GM21360 (cell line): ENCODE data around the gene CNRIP1.

ENCODE experiments used
- ATAC-seq: cut with Tn5 transposase; IDR thresholded peaks from one replicate; pipeline ENCODE4 v1.9.1; 2021; ENCODE audit warnings: mild to moderate bottlenecking, moderate library complexity; ENCODE audit not compliant: unreplicated experiment

Gene CNRIP1

DNA sequence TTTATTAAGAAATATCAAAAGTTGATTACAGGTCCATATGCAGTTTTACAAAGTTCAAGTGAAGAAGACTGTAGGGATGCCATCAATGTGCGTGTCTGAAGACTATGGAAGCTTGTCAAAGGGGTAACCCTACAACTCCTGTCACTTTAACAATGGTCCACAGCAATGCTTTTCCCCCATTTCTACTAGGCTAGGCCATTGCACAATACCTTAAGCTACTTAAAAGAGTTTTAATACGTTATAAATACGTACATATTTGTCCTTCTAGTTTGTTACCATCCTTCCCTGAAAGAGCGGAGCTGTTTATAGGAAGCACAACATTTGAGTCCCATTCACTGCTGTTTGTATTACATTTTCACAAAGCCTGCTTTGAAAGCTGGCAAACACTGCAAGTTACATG, 26.7 kb downstream of the CNRIP1 start:
- ATAC-seq = no peak

DNA sequence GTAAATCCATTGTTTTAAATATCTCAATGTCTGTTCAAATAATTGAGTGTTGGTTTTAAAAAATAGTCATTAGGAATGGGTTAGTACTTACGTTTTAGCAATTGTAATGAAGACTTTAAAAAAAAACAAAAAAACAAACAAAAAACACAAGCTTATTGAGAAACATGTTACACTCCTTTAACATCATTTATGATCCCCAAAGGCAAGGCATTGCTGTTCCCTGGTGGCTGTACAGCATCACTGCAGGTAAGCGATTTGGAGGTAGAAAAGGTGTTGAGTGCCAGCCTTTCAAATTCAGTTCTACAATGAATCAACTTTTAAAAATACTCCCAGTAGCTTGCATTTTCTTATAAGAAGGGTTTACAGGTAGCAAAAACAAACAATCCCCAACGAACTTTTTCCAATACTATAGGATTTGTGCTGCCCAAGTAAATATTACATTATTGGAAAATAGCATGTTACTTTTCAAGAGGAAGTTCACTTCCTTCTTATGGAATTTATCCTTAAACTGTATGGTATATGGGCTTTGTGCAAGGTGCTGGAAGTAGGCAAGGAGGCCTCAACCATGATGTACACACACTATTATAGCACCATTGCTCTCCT, 27.5 kb downstream of the CNRIP1 start:
- ATAC-seq = peak; percentile 52

DNA sequence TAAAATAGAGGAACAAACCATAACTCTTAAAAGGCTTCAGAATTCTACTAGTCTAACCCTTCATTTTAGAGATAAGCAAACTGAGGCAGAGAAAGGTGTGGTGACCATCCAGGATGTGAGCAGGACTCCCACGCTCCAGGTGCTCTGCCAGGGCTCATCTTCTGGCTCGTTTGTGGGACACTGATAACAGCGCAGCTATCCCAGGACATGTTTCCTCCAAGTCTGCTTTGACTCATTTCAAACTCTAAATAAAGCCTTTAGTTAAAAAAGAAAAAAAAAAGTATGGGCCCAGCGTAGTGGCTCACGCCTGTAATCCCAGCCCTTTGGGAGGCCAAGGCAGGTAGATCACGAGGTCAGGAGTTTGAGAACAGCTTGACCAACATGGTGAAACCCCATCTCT, 28.4 kb downstream of the CNRIP1 start:
- no peak for ATAC-seq

DNA sequence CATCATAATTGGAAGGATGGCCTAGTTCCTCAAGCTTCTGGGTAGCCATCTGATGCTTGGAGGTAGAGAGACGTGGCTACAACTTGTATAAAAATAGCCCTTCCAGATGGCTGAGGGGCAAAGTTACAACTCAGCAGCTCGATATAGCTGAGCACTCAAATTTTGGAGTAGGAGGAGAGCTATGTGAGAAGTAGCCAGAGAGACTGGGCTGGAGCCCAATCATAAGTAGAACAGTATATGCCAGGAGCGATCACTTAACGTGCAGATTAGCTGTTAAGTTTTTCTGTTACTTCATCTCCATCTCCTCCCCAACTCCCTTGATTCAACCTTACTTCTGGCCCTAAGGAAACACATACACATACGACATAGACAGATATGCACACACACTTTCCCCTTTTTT, 28.8 kb downstream of the CNRIP1 start:
- ATAC-seq = no peak

DNA sequence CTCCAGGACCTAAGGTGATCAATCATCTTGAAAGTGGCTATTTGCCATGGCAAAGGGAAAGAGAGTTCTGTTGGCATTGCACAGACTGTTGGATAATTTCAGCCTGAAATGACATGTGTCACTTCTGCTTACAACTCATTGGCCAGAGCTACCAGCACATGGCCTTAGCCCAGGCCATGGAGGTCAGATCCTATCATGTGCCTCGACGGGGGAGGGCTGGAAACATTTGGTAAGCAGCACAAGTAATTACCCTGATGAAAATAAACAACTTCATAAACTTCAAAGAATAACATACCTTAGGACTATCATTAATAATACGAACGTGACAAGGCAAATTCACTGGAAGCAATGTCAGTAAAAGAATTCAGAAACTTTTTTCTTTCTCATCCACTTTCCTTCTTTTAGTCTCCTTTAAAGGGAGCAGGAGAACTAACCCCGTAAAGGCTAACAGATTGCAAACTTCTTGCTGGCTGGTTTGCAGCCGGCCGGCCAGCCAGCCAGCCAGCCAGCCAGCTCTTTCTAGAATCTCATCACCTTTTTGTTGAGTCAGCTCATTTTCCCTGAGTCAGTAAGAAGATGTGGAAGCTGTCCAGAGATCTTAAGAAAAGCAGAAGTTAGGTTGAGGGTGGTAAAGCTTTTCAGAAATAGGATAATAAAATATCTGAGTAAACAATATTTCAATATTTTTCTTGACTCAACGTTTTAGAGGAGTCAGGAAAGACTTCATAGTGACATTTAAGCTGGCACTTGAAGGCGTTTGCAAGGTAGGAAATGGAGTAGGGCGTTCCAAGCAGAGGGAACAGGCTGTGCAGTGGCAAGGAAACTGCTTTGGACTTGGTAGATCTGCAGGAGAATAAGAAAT, 31.9 kb downstream of the CNRIP1 start:
- no peak for ATAC-seq

DNA sequence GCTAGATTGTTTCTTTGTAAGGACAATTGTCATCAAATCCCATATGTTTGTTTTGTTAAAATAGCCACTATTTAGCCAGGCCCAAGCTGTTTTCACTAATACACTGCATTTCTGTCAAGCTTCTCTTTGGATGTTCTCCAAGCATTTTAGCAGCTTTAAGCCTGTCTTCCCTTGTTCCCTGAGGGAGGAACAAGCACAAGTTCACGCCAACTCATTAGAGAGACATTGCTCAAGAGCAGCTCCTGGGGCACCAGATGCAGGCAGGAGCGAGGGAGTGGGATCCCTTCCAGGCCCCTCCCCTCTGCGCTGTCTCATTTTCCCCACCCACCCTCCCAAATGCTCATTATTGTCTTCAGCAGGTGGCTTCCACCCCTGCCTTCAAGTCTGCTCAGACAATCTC, 34.9 kb downstream of the CNRIP1 start:
- no peak for ATAC-seq

DNA sequence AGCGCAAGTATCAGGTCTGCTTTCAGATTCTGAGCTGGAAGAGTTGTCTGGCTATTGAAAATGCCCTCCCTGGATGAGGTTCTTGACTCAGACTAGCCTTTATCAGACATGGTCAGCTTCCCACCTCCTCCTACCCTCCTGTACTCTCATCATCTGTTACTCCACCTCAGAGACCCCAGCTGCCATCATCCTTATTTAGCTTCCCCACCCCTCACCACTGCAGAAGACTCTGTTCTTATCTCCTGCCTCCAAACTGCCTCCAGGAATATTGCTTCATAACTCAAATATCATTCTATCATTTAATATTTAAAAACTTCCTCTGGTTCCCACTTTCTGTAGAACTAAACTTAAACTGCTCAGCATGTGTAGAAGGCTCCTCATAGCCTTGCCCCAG, 36.3 kb downstream of the CNRIP1 start:
- ATAC-seq = no peak

DNA sequence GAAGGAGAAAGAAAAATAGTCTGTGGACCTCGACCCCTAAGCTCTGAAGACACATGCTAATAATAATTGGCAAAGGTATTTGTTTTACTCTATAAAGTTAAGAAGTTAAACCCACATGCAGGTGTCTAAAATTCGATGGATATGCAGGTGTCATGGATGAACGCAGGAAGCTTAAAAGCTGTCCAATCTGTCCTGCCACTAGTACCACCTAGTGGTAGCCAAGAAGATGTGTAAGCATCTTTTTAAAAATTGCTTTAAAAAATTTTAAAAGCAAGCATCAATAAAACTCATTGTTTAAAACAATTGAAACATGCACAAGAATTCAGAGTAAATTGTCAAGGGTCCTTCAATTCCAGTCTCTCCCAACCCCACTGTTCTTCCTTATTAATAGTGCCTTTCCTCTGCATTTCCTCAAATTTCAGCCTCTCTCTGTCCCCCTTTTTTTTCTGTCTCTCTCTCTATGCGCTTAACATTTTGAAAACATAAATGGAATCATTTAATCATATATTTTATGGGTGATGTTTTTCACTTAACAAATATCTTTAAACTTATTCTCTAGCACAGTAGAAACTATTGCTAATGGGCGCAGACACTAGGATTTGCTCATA, 36.8 kb downstream of the CNRIP1 start:
- ATAC-seq = no peak

DNA sequence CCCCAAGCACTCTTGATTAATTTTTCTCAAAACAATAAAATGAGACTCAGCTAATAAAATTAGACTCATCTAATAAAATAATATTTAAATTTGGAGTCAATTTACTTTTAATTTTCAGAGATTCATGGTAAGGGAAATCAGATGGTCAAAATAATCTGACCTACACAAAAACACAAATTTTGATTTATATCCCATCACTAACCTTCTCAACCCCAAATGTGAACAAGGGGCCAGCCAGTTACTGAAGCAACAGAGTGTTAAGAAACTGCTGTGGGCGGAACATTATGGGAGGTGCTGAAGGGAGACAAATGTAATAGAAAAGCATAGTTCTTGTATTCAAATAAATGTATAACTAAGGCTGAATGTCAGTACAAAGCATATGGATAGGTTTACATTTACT, 39.0 kb downstream of the CNRIP1 start:
- ATAC-seq = no peak

DNA sequence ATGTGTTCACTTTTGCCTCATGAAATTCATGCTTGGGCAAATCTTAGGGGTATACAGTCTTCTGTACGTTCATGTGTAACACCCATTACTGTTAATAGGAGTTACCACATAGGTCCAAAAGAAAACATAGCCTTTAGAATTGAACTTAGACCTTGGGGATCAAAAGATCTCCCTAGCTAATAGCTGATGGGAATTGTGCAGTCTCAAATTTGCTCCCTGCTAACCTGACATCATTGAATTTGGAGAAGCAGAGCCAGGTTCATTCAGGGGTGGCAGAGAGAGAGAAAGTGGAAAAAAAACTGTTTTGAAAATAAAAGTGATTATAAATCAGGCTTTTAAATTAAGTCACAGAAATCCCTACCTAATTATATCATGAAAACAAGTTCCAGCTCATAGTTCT, 39.4 kb downstream of the CNRIP1 start:
- ATAC-seq = no peak

DNA sequence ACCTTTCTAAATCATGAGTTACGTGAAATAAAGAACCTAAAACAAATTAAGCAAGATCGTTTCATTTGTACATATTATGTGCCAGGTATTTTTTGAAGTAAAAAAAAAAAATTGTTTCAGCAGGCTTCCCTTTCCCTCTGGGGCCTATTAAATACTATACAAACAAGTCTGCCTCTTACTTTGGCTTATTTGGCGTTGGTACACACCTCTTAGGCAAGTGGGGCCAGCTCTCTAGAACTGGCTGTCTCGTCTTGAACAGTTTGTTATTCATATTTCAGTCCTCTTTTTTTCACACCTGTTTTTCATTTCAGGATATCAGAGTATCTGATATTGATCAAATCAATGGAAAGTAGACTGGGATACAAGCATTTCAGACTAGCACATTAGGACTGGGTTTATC, 40.1 kb downstream of the CNRIP1 start:
- ATAC-seq = no peak

DNA sequence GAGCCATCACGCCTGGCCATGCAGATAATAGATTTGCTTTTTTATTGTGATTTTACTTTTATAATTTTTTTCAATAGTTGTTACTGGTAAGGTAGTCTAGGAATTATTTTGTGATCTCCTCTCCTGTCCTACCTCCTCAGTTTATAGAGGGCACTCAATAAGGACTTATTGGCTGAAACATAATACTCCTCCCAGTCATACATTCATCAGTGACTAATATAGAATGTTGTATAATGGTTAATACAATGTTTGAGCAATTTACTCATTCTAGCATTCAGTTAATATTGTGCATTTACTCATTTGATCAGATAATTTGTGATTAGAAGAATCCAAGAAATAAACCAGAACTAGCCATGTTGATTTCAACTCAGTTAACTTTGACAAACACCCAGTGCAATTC, 41.6 kb downstream of the CNRIP1 start:
- ATAC-seq = no peak

DNA sequence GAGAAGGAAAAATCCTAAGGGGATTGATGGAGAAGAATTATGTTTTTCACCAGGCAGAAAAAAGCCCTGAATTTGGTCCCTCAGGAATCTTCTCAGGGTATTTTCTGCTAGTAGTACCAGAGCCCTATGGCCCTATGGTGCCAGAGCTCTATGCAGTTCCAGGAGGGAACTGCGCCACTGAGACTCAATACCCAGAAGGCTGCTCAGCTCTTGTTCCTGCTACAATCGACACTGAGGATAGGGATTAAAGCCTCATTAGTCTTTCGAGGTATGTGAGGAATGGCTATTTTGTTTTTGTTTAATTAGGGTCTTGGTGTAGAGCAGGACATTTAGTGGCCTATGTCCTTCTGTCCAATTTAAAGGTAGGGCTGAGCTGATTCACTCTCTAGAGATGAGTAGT, 45.7 kb downstream of the CNRIP1 start:
- ATAC-seq = no peak

DNA sequence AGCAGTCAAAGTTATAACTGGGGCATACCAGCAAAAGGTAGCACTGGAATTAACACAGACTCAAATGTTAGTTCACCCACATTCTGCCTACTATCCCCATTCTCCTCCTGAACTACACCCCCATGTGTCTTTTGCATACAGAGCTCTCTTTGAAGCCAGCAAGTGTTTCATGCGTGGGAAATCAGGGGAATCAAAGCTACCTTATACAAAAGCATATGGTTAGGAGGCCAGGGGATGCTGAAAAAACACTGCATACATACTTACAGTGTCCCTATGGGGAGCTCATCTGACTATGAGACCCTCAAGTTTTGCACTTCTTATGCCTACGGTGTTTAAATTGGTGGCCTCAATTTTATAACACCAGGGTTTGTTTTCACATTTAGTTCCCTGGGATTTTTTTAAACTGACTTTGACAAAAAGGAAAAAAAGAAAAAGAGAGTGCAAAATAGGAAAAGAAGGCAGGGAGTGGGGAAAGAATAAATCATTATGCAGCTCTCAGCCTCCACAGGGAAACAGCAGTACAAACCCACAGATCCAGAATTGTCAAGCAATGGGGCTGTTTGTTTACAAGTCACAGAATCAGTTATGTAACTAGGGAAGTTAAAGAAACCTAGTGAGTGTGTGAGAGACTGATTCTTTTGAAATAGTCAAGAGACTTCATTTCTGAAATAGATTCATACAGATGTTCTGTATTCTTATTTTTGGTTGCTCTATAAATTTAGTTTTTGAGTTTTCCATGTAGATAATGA, 47.3 kb downstream of the CNRIP1 start:
- ATAC-seq = no peak

DNA sequence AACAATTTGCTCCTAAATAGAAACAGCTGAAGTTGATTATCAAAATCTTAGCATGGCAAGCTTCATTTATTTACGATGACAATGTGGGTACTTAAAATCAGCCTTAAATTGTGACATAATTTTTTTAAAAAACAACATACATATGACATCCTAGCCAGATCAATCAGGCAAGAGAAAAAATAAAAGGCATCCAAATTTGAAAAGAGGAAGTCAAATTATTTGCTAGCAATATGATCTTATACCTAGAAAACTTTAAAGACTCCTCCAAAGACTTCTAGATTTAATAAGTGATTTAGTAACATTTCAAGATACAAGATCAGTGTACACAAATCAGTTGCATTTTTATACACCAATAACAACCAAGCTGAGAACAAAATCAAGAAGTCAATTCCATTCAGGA, 53.1 kb downstream of the CNRIP1 start:
- no peak for ATAC-seq

DNA sequence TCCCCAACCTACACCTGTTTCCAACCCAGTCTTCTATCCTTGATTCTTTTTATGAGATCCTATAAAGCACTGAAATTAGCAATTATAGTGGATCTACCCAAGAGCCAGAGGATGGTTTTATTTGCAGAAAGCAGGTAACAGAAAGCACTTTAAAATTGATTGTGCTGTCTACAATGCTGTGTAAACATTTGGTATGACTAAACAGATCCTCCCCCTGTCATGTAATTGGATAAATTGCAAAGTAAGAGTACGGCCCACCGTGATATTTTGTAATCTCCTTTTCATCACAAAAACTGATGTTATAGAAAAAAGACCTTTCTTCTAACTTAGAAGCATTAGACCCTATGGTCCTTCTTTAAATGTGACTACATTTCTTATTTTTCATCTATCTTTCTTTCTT, 56.1 kb downstream of the CNRIP1 start:
- no peak for ATAC-seq

DNA sequence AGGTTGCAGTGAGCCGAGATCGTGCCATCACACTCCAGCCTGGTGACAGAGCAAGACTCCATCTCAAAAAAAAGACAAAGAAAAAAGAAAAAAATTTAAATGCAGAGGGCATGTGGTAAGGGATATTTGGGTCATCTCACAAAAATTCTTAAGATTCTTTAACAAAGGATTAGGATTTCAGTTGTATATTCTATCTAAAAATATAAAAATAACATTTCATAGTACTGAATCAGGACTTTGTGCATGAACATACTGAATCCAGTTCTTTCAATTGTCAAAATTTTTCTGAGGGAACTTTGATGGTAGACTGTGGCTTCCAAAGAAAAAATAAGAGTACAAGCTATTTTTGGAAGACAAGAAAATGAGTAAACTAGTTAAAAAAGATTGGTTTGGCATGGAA, 60.9 kb downstream of the CNRIP1 start:
- no peak for ATAC-seq

DNA sequence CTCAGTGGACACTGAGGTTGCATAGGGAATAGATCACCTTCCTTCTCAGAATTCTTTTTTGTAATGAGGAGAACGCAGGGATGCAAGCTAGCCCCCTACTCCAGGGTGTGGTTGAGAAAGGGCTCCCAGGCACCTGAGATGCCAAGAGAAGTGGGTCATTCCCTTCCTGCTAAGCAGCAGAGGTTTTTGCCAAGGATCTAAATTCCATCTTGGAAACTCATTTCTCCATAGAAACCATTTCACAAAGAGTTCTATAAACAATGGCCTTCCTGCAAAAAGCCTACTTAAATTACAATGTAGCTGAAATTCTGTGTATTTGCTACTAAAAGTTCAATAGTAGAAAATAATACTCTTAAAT, 63.7 kb downstream of the CNRIP1 start:
- no peak for ATAC-seq

DNA sequence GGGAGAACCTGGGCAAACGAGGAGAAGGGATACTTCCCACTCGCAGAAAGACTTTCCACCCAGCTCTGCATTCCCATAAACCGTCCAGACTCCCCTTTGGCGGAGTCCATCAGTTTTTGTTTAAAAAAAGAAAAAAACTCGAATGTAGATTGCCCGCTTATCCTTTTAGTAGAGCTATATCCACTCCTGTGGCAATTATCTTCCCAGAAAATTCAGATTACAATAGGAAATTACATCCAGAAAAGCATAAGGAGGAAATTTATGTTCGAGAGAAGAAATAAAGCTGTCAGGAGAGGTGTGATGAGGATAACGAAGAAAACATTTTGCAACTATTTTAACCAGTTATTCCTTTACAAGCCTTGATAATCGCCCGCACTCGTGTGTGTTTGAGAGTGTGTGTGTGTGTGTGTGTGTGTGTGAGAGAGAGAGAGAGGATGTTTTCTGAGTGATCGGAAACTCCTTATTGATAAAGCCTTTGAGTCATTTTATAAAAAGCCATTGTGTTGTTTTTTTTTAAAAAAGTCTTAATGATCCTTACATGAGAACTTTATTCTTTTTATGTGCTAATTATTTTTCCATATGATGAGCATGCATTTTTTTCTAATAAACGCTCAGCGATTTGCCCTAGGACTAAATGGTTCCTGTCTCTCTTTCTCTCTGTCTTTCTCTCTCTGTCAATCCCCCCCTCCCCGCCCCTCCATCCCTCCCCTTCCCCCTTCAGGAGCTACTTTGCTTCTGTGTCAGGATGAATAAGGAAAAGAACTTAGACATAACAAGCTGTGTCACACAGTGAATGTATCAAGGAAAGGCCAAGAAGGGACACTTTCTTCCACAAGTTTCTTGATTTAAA, 66.3 kb downstream of the CNRIP1 start:
- ATAC-seq = no peak

DNA sequence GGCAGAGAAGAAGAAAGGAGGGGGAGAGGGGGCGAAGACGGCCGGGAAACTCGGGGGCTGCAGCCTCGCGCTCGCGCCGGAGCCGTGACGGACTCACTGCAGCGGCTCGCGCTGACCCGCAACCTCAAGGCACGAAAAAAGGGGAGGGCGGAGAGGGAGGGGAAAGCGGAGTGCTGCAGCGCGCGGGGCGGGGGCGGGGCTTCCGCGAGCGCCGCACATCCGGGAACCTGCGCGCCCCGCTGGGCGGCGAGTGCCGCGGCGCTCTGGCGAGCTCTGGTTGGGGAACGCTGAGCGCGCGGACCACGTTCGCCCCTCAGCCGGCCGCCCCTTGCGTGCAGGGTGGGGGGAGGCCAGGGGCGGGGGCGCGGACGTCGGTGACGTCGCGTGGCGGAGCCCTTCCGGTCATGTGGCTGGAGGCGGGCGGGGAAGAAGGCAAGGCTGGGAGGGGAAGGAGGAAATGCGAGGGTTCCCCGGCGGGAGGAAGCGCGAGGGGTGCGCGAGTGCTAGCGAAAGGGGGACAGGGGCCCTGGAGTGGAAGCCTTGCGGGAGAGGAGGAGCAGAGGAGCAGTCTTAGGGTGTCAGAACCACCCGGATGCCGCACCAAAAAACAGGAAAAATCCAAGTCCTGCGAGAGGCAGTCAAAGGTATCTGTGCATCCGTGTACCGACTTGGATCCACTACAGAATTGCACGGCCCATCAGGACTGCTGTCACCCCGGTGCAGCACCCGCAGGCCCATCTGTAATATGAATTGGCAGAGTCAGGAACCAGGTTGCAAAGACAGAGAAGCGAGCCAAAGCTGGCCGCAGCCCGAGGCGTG, 67.1 kb downstream of the CNRIP1 start, which contains the start of gene PPP3R1:
PPP3R1 (minus strand) TSS at position 133 of the 819 bp plus-strand sequence. CDS start 405 bp downstream, outside the sequence.
- ATAC-seq = peak; percentile 75
